WTC11 (cell line): ENCODE results near the gene KEAP1. TPM values are rescaled to one million over a fixed set of nuclear protein-coding genes. Genes with fewer than 3 reads are reported as not detected.
"Not testable (repeated sequence)": the region's sequence is repeated elsewhere in the genome, so short reads cannot be mapped to it uniquely, and the experiment has no call there.

Experiments used
- ATAC-seq: fragments of 200-7000 bp; cut with Tn5 transposase; 2 replicates; pipeline ENCODE4 v1.10.0; 2021; ENCODE audit warnings: mild to moderate bottlenecking, moderate library complexity
- CTCF ChIA-PET: fragments of 300-600 bp; sonication (Branson Sonifier 250); formaldehyde crosslinking; loops from one replicate; lab custom pipeline; 2021; ENCODE audit warnings: antibody characterized with exemption; lab: Charles Lee
- POLR2A ChIA-PET: fragments of 350-600 bp; sonication (Branson Sonifier 250); formaldehyde crosslinking; loops from one replicate; lab custom pipeline; 2021; ENCODE audit warnings: antibody characterized with exemption; lab: Charles Lee
- DNase-seq: peaks from one replicate; pipeline ENCODE4 v3.0.0; 2021; ENCODE audit warnings: low spot score
- H3K27ac Mint-ChIP-seq: 2 replicates; pipeline ENCODE4 v1.8.0; 2021; ENCODE audit warnings: mixed read lengths
- H3K27me3 Mint-ChIP-seq: 2 replicates; pipeline ENCODE4 v1.8.0; 2021; ENCODE audit warnings: low read depth, mild to moderate bottlenecking, moderate library complexity, mixed read lengths
- H3K36me3 Mint-ChIP-seq: 2 replicates; pipeline ENCODE4 v1.8.0; 2021; ENCODE audit warnings: mixed read lengths
- H3K4me1 Mint-ChIP-seq: 2 replicates; pipeline ENCODE4 v1.8.0; 2022; ENCODE audit warnings: mixed read lengths
- H3K4me3 Mint-ChIP-seq: 2 replicates; pipeline ENCODE4 v1.8.0; 2021; ENCODE audit warnings: mild to moderate bottlenecking, moderate library complexity, mixed read lengths
- H3K9me3 Mint-ChIP-seq: 2 replicates; pipeline ENCODE4 v1.8.0; 2021; ENCODE audit warnings: mixed read lengths
- ATF1 ChIP-seq: sonication (generic); formaldehyde crosslinking; IDR thresholded peaks from 2 replicates; pipeline ENCODE4 v1.8.1; 2023; ENCODE audit warnings: mild to moderate bottlenecking, moderate library complexity, missing genetic modification reagents
- CREM ChIP-seq: sonication (generic); formaldehyde crosslinking; IDR thresholded peaks from 2 replicates; pipeline ENCODE4 v1.8.1; 2022; ENCODE audit warnings: mild to moderate bottlenecking, missing genetic modification reagents, moderate library complexity
- ETV6 ChIP-seq: sonication (generic); formaldehyde crosslinking; IDR thresholded peaks from 2 replicates; pipeline ENCODE4 v1.8.1; 2022; ENCODE audit warnings: mild to moderate bottlenecking, missing genetic modification reagents
- NFATC4 ChIP-seq: fragments of 250-450 bp; sonication (Bioruptor Pico); IDR thresholded peaks from 2 replicates; pipeline ENCODE4 v1.9.0; 2021; ENCODE audit warnings: mild to moderate bottlenecking
- NFYB ChIP-seq: sonication (generic); formaldehyde crosslinking; conservative IDR thresholded peaks from 2 replicates; pipeline ENCODE4 v1.8.0; 2022; ENCODE audit warnings: low read depth, missing genetic modification reagents
- NR2C2 ChIP-seq: sonication (generic); formaldehyde crosslinking; IDR thresholded peaks from 2 replicates; pipeline ENCODE4 v1.8.0; 2022; ENCODE audit warnings: mild to moderate bottlenecking, missing genetic modification reagents
- RELA ChIP-seq: sonication (generic); formaldehyde crosslinking; IDR thresholded peaks from 2 replicates; pipeline ENCODE4 v1.8.1; 2022; ENCODE audit warnings: missing genetic modification reagents, mild to moderate bottlenecking, borderline replicate concordance
- SP1 ChIP-seq: sonication (generic); formaldehyde crosslinking; conservative IDR thresholded peaks from 2 replicates; pipeline ENCODE4 v1.8.1; 2022; ENCODE audit warnings: missing genetic modification reagents
- TEAD4 ChIP-seq: sonication (generic); formaldehyde crosslinking; IDR thresholded peaks from 2 replicates; pipeline ENCODE4 v1.8.0; 2022; ENCODE audit warnings: mild to moderate bottlenecking, missing genetic modification reagents
- ZNF138 ChIP-seq: sonication (generic); formaldehyde crosslinking; conservative IDR thresholded peaks from 2 replicates; pipeline ENCODE4 v1.8.1; 2022; ENCODE audit warnings: mild to moderate bottlenecking, moderate library complexity, missing genetic modification reagents
- ZNF232 ChIP-seq: sonication (generic); formaldehyde crosslinking; IDR thresholded peaks from 2 replicates; pipeline ENCODE4 v1.8.0; 2022; ENCODE audit warnings: mild to moderate bottlenecking, missing genetic modification reagents
- ZNF317 ChIP-seq: sonication (generic); formaldehyde crosslinking; IDR thresholded peaks from 2 replicates; pipeline ENCODE4 v1.8.1; 2023; ENCODE audit warnings: low read depth, mild to moderate bottlenecking, moderate library complexity, missing genetic modification reagents, borderline replicate concordance
- total RNA-seq: library from RNA; stranded (reverse); gene quantifications from 3 replicates; pipeline ENCODE4 v1.2.3, GENCODE V29; 2021
- TF ChIP-seq, protein P1 (sequence below): sonication (generic); formaldehyde crosslinking; IDR thresholded peaks from 2 replicates; pipeline ENCODE4 v1.8.1; 2023; ENCODE audit warnings: mild to moderate bottlenecking, missing genetic modification reagents
- TF ChIP-seq, protein P2 (sequence below): sonication (generic); formaldehyde crosslinking; IDR thresholded peaks from 2 replicates; pipeline ENCODE4 v1.8.1; 2023; ENCODE audit warnings: mild to moderate bottlenecking, missing genetic modification reagents, moderate library complexity
- TF ChIP-seq, protein P3 (sequence below): sonication (generic); formaldehyde crosslinking; IDR thresholded peaks from 2 replicates; pipeline ENCODE4 v1.8.0; 2022; ENCODE audit warnings: mild to moderate bottlenecking, missing genetic modification reagents
- TF ChIP-seq, protein P4 (sequence below): fragments of 250-450 bp; sonication (Bioruptor Pico); IDR thresholded peaks from 2 replicates; pipeline ENCODE4 v1.9.0; 2021; ENCODE audit warnings: mild to moderate bottlenecking
- TF ChIP-seq, protein P5 (sequence below): fragments of 200-600 bp; IDR thresholded peaks from 2 replicates; pipeline ENCODE4 v1.8.0; 2022; ENCODE audit warnings: antibody characterized with exemption
- TF ChIP-seq, protein P6 (sequence below): sonication (generic); formaldehyde crosslinking; IDR thresholded peaks from 2 replicates; pipeline ENCODE4 v1.8.0; 2022; ENCODE audit warnings: mild to moderate bottlenecking, missing genetic modification reagents
- TF ChIP-seq, protein P7 (sequence below): fragments of 250-450 bp; sonication (Bioruptor Pico); IDR thresholded peaks from 2 replicates; pipeline ENCODE4 v1.9.0; 2021; ENCODE audit warnings: mild to moderate bottlenecking
- TF ChIP-seq, protein P8 (sequence below): sonication (generic); formaldehyde crosslinking; IDR thresholded peaks from 2 replicates; pipeline ENCODE4 v1.8.0; 2023; ENCODE audit warnings: mild to moderate bottlenecking, missing genetic modification reagents

KEAP1 gene
- total RNA-seq, 1 experiment from 2014 or later, result 68.7 TPM

DNA sequence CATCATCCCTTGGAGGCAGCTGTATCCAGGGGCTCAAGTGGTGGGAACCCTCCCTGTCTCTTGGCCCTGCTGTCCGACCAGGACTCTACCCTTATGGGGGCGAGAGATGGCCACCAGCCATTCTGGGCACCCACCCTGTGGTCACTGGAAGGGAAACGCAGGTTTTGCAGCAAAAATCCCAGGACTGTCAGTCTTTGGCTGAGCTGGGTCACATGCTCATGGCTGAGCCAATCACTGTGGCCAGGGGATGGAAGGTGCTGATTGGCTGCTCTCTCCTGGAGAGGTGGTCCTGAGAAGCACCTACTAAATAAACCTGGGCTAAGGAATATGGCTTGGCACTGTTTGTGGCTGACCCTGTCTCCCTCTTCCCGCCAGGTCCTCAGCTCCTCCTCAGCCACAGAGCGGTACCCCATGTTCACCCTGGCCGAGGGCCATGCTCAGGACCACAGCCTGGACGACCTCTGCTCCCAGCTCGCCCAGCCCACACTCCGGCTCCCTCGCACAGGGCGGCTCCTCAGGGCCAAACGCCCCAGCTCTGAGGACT lies 49.4 kb upstream of the KEAP1 start (continued):
- TF ChIP-seq ZNF138 (CRISPR knock-in tag), result no peak
- TF ChIP-seq ATF1 (CRISPR knock-in tag), result no peak
- no peak for TF ChIP-seq ZNF232 (CRISPR knock-in tag)
- TF ChIP-seq, protein P1, sequence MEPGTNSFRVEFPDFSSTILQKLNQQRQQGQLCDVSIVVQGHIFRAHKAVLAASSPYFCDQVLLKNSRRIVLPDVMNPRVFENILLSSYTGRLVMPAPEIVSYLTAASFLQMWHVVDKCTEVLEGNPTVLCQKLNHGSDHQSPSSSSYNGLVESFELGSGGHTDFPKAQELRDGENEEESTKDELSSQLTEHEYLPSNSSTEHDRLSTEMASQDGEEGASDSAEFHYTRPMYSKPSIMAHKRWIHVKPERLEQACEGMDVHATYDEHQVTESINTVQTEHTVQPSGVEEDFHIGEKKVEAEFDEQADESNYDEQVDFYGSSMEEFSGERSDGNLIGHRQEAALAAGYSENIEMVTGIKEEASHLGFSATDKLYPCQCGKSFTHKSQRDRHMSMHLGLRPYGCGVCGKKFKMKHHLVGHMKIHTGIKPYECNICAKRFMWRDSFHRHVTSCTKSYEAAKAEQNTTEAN (CRISPR knock-in tag), result no peak
- peak; percentile 88 for TF ChIP-seq NFYB
- TF ChIP-seq ZNF317, result no peak
- 0 out of 2 replicates have a peak, but pooled peaks have one; percentile 28 for TF ChIP-seq SP1
- TF ChIP-seq, protein P2, sequence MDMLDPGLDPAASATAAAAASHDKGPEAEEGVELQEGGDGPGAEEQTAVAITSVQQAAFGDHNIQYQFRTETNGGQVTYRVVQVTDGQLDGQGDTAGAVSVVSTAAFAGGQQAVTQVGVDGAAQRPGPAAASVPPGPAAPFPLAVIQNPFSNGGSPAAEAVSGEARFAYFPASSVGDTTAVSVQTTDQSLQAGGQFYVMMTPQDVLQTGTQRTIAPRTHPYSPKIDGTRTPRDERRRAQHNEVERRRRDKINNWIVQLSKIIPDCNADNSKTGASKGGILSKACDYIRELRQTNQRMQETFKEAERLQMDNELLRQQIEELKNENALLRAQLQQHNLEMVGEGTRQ, result peak; percentile 94
- TF ChIP-seq NR2C2 (CRISPR knock-in tag), result no peak
- TF ChIP-seq, protein P3, sequence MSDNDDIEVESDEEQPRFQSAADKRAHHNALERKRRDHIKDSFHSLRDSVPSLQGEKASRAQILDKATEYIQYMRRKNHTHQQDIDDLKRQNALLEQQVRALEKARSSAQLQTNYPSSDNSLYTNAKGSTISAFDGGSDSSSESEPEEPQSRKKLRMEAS (CRISPR knock-in tag), result no peak
- 0 out of 2 replicates have a peak, but pooled peaks have one; percentile 35 for TF ChIP-seq CREM
- TF ChIP-seq, protein P4, sequence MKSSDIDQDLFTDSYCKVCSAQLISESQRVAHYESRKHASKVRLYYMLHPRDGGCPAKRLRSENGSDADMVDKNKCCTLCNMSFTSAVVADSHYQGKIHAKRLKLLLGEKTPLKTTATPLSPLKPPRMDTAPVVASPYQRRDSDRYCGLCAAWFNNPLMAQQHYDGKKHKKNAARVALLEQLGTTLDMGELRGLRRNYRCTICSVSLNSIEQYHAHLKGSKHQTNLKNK (CRISPR knock-in tag), result no peak
- TF ChIP-seq NFATC4 (CRISPR knock-in tag), result no peak
- no peak for TF ChIP-seq TEAD4 (CRISPR knock-in tag)
- TF ChIP-seq, protein P5, sequence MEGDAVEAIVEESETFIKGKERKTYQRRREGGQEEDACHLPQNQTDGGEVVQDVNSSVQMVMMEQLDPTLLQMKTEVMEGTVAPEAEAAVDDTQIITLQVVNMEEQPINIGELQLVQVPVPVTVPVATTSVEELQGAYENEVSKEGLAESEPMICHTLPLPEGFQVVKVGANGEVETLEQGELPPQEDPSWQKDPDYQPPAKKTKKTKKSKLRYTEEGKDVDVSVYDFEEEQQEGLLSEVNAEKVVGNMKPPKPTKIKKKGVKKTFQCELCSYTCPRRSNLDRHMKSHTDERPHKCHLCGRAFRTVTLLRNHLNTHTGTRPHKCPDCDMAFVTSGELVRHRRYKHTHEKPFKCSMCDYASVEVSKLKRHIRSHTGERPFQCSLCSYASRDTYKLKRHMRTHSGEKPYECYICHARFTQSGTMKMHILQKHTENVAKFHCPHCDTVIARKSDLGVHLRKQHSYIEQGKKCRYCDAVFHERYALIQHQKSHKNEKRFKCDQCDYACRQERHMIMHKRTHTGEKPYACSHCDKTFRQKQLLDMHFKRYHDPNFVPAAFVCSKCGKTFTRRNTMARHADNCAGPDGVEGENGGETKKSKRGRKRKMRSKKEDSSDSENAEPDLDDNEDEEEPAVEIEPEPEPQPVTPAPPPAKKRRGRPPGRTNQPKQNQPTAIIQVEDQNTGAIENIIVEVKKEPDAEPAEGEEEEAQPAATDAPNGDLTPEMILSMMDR, result no peak

DNA sequence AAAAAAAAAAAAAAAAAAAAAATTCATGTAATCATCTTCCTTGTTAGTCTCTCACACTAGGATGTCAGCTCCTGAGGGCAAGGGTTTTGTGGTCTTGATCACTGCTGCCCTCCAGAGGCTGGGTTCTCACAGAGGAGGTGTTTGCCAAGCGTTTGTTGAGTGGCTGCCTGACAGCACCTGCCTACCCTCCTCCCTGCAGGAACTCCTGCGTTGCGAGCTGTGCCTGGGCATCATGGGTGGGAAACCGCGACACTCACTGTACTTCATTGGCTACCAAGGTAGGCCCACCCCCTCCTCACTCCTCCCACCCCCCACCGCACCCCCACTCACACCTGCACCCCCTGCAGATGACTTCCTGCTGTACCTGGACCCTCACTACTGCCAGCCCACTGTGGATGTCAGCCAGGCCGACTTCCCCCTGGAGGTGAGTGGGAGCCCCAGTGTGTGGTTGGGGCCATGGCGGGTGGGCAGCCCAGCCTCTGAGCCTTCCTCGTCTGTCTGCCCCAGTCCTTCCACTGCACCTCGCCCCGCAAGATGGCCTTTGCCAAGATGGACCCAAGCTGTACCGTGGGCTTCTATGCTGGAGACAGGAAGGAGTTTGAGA lies 48.6 kb upstream of the KEAP1 start:
- peaks cover 56% of the 10 kb centered on the region for H3K36me3 Mint-ChIP-seq
- no peak overlapping the region for H3K4me3 Mint-ChIP-seq
- POLR2A ChIA-PET, result interaction anchor here (0.6 to 1.5 kb wide), 3 partner anchors 13 to 93 kb away, joined by 3 to 8 read pairs (median 3); no protein-coding TSS in a partner anchor
- H3K27me3 Mint-ChIP-seq, result no peaks in the 10 kb centered on the region
- ATAC-seq, result peak; percentile 38
- no peaks in the 10 kb centered on the region for H3K9me3 Mint-ChIP-seq
- H3K27ac Mint-ChIP-seq, result no peak overlapping the region
- H3K4me1 Mint-ChIP-seq, result no peaks in the 10 kb centered on the region
- CTCF ChIA-PET, result interaction anchor here (0.6 to 3.7 kb wide), 18 partner anchors 10 to 149 kb away, joined by 3 to 27 read pairs (median 5); partner anchors contain the start of genes ATG4D, QTRT1 and S1PR5
- TF ChIP-seq, protein P6, sequence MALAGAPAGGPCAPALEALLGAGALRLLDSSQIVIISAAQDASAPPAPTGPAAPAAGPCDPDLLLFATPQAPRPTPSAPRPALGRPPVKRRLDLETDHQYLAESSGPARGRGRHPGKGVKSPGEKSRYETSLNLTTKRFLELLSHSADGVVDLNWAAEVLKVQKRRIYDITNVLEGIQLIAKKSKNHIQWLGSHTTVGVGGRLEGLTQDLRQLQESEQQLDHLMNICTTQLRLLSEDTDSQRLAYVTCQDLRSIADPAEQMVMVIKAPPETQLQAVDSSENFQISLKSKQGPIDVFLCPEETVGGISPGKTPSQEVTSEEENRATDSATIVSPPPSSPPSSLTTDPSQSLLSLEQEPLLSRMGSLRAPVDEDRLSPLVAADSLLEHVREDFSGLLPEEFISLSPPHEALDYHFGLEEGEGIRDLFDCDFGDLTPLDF (CRISPR knock-in tag), result no peak
- no peak for TF ChIP-seq RELA (CRISPR knock-in tag)
- no peak for TF ChIP-seq SP1
- TF ChIP-seq ETV6 (CRISPR knock-in tag), result no peak
- TF ChIP-seq, protein P7, sequence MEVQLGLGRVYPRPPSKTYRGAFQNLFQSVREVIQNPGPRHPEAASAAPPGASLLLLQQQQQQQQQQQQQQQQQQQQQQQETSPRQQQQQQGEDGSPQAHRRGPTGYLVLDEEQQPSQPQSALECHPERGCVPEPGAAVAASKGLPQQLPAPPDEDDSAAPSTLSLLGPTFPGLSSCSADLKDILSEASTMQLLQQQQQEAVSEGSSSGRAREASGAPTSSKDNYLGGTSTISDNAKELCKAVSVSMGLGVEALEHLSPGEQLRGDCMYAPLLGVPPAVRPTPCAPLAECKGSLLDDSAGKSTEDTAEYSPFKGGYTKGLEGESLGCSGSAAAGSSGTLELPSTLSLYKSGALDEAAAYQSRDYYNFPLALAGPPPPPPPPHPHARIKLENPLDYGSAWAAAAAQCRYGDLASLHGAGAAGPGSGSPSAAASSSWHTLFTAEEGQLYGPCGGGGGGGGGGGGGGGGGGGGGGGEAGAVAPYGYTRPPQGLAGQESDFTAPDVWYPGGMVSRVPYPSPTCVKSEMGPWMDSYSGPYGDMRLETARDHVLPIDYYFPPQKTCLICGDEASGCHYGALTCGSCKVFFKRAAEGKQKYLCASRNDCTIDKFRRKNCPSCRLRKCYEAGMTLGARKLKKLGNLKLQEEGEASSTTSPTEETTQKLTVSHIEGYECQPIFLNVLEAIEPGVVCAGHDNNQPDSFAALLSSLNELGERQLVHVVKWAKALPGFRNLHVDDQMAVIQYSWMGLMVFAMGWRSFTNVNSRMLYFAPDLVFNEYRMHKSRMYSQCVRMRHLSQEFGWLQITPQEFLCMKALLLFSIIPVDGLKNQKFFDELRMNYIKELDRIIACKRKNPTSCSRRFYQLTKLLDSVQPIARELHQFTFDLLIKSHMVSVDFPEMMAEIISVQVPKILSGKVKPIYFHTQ (CRISPR knock-in tag), result no peak
- TF ChIP-seq, protein P8, sequence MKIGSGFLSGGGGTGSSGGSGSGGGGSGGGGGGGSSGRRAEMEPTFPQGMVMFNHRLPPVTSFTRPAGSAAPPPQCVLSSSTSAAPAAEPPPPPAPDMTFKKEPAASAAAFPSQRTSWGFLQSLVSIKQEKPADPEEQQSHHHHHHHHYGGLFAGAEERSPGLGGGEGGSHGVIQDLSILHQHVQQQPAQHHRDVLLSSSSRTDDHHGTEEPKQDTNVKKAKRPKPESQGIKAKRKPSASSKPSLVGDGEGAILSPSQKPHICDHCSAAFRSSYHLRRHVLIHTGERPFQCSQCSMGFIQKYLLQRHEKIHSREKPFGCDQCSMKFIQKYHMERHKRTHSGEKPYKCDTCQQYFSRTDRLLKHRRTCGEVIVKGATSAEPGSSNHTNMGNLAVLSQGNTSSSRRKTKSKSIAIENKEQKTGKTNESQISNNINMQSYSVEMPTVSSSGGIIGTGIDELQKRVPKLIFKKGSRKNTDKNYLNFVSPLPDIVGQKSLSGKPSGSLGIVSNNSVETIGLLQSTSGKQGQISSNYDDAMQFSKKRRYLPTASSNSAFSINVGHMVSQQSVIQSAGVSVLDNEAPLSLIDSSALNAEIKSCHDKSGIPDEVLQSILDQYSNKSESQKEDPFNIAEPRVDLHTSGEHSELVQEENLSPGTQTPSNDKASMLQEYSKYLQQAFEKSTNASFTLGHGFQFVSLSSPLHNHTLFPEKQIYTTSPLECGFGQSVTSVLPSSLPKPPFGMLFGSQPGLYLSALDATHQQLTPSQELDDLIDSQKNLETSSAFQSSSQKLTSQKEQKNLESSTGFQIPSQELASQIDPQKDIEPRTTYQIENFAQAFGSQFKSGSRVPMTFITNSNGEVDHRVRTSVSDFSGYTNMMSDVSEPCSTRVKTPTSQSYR (CRISPR knock-in tag), result no peak
- TF ChIP-seq, all 79 proteins: peak for 0
- DNase-seq, result peak; percentile 41

DNA sequence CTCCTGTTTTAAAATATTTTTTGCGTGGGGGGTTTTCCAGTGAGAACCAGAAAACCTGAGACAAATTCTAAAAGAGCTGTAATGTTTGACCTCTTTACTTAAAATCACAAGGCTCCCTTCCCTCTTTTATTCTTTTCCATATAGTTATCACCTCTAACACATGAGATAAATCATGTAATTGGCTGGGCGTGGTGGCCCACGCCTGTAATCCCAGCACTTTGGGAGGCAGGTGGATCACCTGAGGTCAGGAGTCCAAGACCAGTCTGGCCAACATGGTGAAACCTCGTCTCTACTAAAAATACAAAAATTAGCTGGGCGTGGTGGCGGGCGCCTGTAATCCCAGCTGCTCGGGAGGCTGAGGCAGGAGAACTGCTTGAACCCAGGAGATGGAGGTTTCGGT lies 47.9 kb upstream of the KEAP1 start:
- not testable (repeated sequence) for H3K4me3 Mint-ChIP-seq, H3K9me3 Mint-ChIP-seq, ATAC-seq, H3K27ac Mint-ChIP-seq, H3K4me1 Mint-ChIP-seq, H3K27me3 Mint-ChIP-seq, DNase-seq
- ChIA-PET POLR2A (interaction anchor here (1.0 to 1.5 kb wide), 2 partner anchors 14 to 94 kb away, joined by 3 read pairs; no protein-coding TSS in a partner anchor), CTCF (interaction anchor here (0.6 to 3.7 kb wide), 14 partner anchors 9 to 149 kb away, joined by 3 to 27 read pairs (median 8); partner anchors contain the start of genes ATG4D and QTRT1)
- peaks cover 53% of the 10 kb centered on the region for H3K36me3 Mint-ChIP-seq
